ENCODE data around the gene SRRM1. TPM values are rescaled to one million over a fixed set of nuclear protein-coding genes. Genes with fewer than 3 reads are reported as not detected.

The SRRM1 gene
- total RNA-seq, 1 experiment from 2014 or later, result 32.9 TPM

DNA sequence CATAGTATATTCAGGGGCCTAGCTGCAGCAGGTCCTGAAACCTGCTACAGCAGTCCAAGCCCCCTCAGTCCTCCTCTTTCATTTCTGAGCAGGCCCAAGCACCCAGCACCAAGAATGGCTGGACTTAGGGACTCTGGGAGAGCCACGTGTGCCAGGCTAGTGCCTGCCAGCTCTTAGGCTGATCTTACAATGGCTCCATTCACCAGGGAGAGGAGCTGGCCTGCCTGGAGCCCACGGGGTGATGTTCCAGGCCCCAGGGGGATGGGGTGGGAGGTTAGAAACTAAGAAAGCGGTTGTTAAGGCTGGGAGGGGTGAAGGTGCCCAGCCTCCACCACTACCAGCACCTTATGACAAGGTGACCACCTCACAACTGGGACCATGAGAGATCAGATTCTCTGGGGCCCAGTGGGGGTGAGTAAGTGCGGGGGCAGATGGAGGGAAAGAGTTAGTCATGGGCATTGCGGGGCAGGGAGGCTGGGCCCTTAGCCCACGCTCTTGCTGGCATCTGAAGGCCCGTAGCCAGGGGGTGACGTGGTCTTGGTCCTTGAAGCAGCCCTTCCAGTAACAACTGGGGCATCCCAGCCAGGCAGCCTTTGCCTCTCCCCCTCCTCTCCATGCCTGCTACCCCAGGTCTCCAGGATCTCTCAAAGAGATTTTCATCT, 71.9 kb downstream of the SRRM1 start:
- peak; percentile 91 for DNase-seq (ENCODE audit: low read depth)

DNA sequence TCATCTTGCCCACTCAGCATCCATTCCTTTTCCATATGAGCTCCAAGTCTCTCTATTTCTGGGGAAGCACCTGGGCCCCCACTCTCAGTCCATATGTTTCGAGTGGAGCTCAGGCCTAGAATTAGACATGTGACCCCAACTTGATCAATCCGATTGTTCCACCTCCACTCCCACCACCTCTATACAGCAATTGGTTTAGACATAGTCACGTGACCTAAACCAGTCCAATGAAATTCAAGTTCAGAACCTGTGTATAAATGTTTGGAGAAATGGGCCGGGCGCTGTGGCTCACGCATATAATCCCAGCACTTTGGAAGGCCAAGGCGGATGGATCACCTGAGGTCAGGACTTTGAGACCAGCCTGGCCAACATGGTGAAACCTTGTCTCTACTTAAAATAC, 72.6 kb downstream of the SRRM1 start:
- DNase-seq (ENCODE audit: low read depth), result no peak

DNA sequence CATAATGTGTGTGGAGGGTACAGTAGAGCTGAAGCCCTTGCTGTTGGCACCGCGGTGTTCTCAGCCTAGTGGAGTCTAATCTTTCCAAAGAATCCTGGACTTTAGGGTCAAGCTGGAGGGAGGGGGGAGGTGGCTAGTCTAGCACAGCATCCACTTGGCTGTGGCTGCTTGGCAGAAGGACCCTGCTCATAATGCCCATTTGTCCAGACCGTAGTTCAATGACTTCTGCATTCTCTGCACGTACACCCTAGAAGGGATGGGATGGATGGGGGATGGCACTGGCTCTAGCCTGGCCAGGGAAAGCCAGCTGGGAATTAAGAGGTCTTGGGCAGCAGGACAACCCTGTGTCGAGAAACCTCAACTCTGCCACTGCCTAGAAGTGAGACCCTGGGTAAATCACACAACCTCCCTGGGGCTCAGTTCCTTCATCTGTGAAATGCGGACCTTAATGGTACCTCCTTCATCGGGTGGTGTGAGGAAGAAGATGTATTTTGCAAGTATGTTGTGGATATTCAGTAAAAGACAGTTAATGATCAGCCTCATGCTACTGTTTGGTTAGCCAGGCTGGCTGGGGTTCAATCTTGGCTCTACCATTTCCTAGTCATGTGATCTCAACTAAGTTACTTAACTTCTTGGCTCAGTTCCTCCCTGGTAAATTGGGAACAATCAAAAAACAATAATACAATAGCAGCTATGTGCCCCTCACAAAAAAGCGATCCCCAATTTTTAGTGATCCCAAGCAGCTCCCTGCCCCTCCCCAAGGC, 75.0 kb downstream of the SRRM1 start:
- no peak for DNase-seq (ENCODE audit: low read depth)

DNA sequence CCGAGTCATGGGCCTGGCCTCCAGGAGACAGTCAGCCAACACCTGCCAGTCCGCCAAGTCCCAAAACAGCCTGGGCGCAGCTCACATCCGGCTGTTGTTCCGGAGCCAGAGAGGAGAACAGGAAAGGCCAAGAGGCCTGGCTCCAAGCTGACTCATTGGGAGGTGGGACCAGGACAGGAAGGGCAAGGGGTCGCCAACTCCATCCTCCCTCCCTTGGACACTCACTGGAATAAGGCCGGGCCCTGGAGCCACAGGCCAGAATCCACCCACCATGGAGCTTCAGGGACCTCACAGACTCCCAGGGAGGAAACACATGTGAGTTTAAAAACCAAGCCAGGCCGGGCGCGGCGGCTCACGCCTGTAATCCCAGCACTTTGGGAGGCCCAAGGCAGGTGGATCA, 77.0 kb downstream of the SRRM1 start:
- DNase-seq (ENCODE audit: low read depth), result peak; percentile 78

DNA sequence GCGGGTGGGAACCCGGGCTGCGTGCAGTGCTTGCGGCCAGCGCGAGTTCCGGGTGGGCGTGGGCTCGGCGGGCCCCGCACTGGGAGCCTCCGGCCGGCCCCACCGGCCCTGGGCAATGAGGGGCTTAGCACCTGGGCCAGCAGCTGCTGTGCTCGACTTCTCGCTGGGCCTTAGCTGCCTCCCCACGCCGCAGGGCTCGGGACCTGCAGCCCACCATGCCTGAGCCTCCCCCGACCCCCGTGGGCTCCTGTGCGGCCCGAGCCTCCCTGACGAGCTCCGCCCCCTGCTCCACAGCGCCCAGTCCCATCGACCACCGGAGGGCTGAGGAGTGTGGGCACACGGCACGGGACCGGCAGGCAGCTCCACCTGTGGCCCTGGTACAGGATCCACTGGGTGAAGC, 78.4 kb downstream of the SRRM1 start:
- DNase-seq (ENCODE audit: low read depth), result no peak

DNA sequence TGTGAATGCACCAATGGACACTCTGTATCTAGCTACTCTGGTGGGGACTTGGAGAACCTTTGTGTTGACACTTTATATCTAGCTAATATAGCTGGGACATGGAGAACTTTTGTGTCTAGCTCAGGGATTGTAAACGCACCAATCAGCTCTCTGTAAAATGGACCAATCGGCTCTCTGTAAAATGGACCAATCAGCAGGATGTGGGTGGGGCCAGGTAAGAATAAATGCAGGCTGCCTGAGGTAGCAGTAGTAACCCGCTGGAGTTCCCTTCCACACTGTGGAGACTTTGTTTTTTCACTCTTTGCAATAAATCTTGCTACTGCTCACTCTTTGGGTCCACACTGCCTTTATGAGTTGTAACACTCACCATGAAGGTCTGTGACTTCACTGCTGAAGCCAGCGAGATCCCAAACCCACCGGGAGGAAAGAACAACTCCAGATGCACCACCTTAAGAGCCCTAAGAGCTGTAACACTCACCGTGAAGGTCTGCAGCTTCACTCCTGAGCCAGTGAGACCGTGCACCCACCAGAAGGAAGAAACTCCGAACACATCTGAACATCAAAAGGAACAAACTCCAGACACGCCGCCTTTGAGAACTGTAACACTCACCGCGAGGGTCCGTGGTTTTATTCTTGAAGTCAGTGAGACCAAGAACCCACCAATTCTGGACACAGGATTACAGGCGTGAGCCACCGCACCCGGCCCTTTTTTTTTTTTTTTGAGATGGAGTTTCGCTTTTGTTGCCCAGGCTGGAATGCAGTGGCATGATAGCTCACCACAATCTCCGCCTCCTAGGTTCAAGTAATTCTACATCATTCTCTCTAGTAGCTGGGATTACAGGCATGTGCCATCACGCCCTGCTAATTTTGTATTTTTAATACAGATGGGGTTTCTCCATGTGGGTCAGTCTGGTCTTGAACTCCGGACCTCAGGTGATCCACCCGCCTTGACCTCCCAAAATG, 79.3 kb downstream of the SRRM1 start:
- peak; percentile 70 for DNase-seq (ENCODE audit: low read depth)

Other genes starting within 250 kb of the SRRM1 start
- gene STPG1, start 229.5 kb upstream of the SRRM1 start, total RNA-seq (2014; rRNA removed; shearing (Covaris generic)), result 2.2 and 10.1 TPM in 2 replicates
- 8.6 and 13.8 TPM in 2 replicates for gene NIPAL3, start 227.5 kb upstream of the SRRM1 start, total RNA-seq (2014; rRNA removed; shearing (Covaris generic))
- 10.5 and 11.3 TPM in 2 replicates for gene RCAN3, start 140.5 kb upstream of the SRRM1 start, total RNA-seq (2014; rRNA removed; shearing (Covaris generic))
- gene NCMAP, start 87.2 kb upstream of the SRRM1 start, total RNA-seq (2014; rRNA removed; shearing (Covaris generic)), result not detected in 2 replicates
- gene CLIC4, start 102.1 kb downstream of the SRRM1 start, total RNA-seq (2014; rRNA removed; shearing (Covaris generic)), result 226 and 245 TPM in 2 replicates

Measured in Daoy (cell line).